SU-DHL-6 (cell line): ENCODE measurements around the gene SPACA5.

Experiments used
- H2AFZ ChIP-seq: fragments of 200-600 bp; sonication (generic); 2 replicates; pipeline ENCODE4 v1.6.1; 2014; ENCODE audit warnings: low read depth, mild to moderate bottlenecking, moderate library complexity, mixed read lengths, antibody characterized with exemption, low read length; ENCODE audit not compliant: severe bottlenecking
- H3F3A ChIP-seq: fragments of 200-600 bp; shearing (Covaris generic); 2 replicates; pipeline ENCODE4 v1.6.0; 2016; ENCODE audit warnings: antibody characterized with exemption, mild to moderate bottlenecking; ENCODE audit not compliant: insufficient read depth
- H3K27ac ChIP-seq: fragments of 200-600 bp; sonication (generic); 2 replicates; pipeline ENCODE4 v1.5.1; 2016; ENCODE audit warnings: low read depth, mild to moderate bottlenecking, low read length, moderate library complexity, mixed read lengths
- H3K27me3 ChIP-seq: fragments of 200-600 bp; sonication (generic), shearing (Covaris generic); 2 replicates; pipeline ENCODE4 v1.6.0; 2014; ENCODE audit warnings: mild to moderate bottlenecking, low read length
- H3K36me3 ChIP-seq: fragments of 200-600 bp; sonication (generic); 2 replicates; pipeline ENCODE4 v1.6.1; 2014; ENCODE audit warnings: mild to moderate bottlenecking, low read length, mixed read lengths
- H3K4me2 ChIP-seq: fragments of 300-600, 200-600 bp; shearing (Covaris generic), sonication (generic); 2 replicates; pipeline ENCODE4 v1.6.0; 2014; ENCODE audit warnings: low read length, low read depth, mild to moderate bottlenecking; ENCODE audit not compliant: poor library complexity, severe bottlenecking
- H3K4me3 ChIP-seq: fragments of 200-600 bp; sonication (generic); 2 replicates; pipeline ENCODE4 v1.5.1; 2014; ENCODE audit warnings: antibody characterized with exemption, low read length, mild to moderate bottlenecking, mixed read lengths; ENCODE audit not compliant: insufficient read depth, poor library complexity, severe bottlenecking
- H3K79me2 ChIP-seq: fragments of 200-600 bp; sonication (generic); 2 replicates; pipeline ENCODE4 v1.6.1; 2014; ENCODE audit warnings: mild to moderate bottlenecking, low read length, moderate library complexity; ENCODE audit not compliant: insufficient read depth
- H3K9ac ChIP-seq: fragments of 200-600 bp; sonication (generic); 2 replicates; pipeline ENCODE4 v1.7.0; 2014; ENCODE audit warnings: mild to moderate bottlenecking, low read length
- H3K9me2 ChIP-seq: fragments of 200-600 bp; sonication (generic); replicated peaks from 2 replicates; pipeline ENCODE4 v1.6.1; 2014; ENCODE audit warnings: low read length; ENCODE audit not compliant: insufficient read depth
- H3K9me3 ChIP-seq: fragments of 200-600 bp; sonication (generic); 2 replicates; pipeline ENCODE4 v1.6.1; 2014; ENCODE audit warnings: low read length, mixed read lengths; ENCODE audit not compliant: insufficient read depth
- H4K20me1 ChIP-seq: fragments of 200-600 bp; sonication (generic); 2 replicates; pipeline ENCODE4 v1.6.1; 2014; ENCODE audit warnings: low read depth, mild to moderate bottlenecking, antibody characterized with exemption, low read length, moderate library complexity, mixed read lengths
- CTCF ChIP-seq: fragments of 200-600 bp; sonication (generic); IDR thresholded peaks from one replicate; pipeline ENCODE4 v1.5.1; 2017; ENCODE audit warnings: antibody characterized with exemption, mild to moderate bottlenecking, low read length, moderate library complexity; ENCODE audit not compliant: insufficient read depth, poor library complexity, severe bottlenecking
- EZH2phosphoT487 ChIP-seq: fragments of 200-600 bp; sonication (generic), shearing (Covaris generic); conservative IDR thresholded peaks from 2 replicates; pipeline ENCODE4 v1.6.1; 2018; ENCODE audit warnings: mild to moderate bottlenecking, antibody characterized with exemption, low read length, moderate library complexity, mixed read lengths

Gene SPACA5

GRCh38 chrX:48035891-48036290 is 29.1 kb downstream of the SPACA5 start:
- H3K9me3 ChIP-seq: no peaks in the 10 kb centered on the region
- no peak overlapping the region for H3K27ac ChIP-seq
- TF ChIP-seq EZH2phosphoT487: no peak
- TF ChIP-seq CTCF: no peak
- H3K4me3 ChIP-seq: no peak overlapping the region
- no peaks in the 10 kb centered on the region for H3K36me3 ChIP-seq
- no peaks in the 10 kb centered on the region for H4K20me1 ChIP-seq
- no peaks in the 10 kb centered on the region for H3K27me3 ChIP-seq
- H3F3A ChIP-seq: no peaks in the 10 kb centered on the region
- H3K79me2 ChIP-seq: no peaks in the 10 kb centered on the region
- no peaks in the 10 kb centered on the region for H3K9me2 ChIP-seq
- H3K4me2 ChIP-seq: no peak overlapping the region
- no peak overlapping the region for H2AFZ ChIP-seq
- H3K9ac ChIP-seq: no peak overlapping the region

GRCh38 chrX:48043056-48043455 is 36.3 kb downstream of the SPACA5 start:
- no peaks in the 10 kb centered on the region for H3K9me3 ChIP-seq
- no peaks in the 10 kb centered on the region for H4K20me1 ChIP-seq
- no peak overlapping the region for H2AFZ ChIP-seq
- no peaks in the 10 kb centered on the region for H3K27me3 ChIP-seq
- H3K27ac ChIP-seq: no peak overlapping the region
- no peak overlapping the region for H3K4me2 ChIP-seq
- no peak overlapping the region for H3K4me3 ChIP-seq
- H3F3A ChIP-seq: no peaks in the 10 kb centered on the region
- H3K9ac ChIP-seq: no peak overlapping the region
- TF ChIP-seq CTCF (no peak), EZH2phosphoT487 (no peak)
- no peaks in the 10 kb centered on the region for H3K79me2 ChIP-seq
- no peaks in the 10 kb centered on the region for H3K9me2 ChIP-seq
- H3K36me3 ChIP-seq: no peaks in the 10 kb centered on the region

GRCh38 chrX:48045410-48046311 is 38.9 kb downstream of the SPACA5 start:
- no peak for TF ChIP-seq CTCF
- no peak for TF ChIP-seq EZH2phosphoT487
- Histone ChIP-seq H3K9me3 (no peaks in the 10 kb centered on the region), H2AFZ (no peak overlapping the region), H3K79me2 (no peaks in the 10 kb centered on the region), H3K9me2 (no peaks in the 10 kb centered on the region), H3K9ac (no peak overlapping the region), H3F3A (no peaks in the 10 kb centered on the region), H3K36me3 (no peaks in the 10 kb centered on the region), H3K27me3 (no peaks in the 10 kb centered on the region), H3K4me2 (no peak overlapping the region), H3K27ac (no peak overlapping the region), H4K20me1 (no peaks in the 10 kb centered on the region), H3K4me3 (no peak overlapping the region)
